ENCODE data around the gene HJURP.
A peak's percentile ranks its signal among the peaks of the same experiment; 100 is the strongest.

The HJURP gene

GRCh38 chr2:233851169-233851568 is 3.2 kb downstream of the HJURP start:
- H4K8ac ChIP-seq (ENCODE audit: low read depth, low read length) = no peak overlapping the region
- no peak overlapping the region for H2BK120ac ChIP-seq (ENCODE audit: low read depth, low read length)
- H2BK15ac ChIP-seq (ENCODE audit: low read length) = no peak overlapping the region
- no peak overlapping the region for H3K18ac ChIP-seq (ENCODE audit: low read length)
- no peak overlapping the region for H2AK5ac ChIP-seq (ENCODE audit: low read depth, low read length)
- no peaks in the 10 kb centered on the region for H3K9me3 ChIP-seq (replicated peaks in 1 of 2; ENCODE audit: control insufficient read depth in 2 of 2, insufficient read depth in 1 of 2, low read depth in 1 of 2, low read length in 2 of 2)
- no peak overlapping the region for H2AFZ ChIP-seq (ENCODE audit: low read length)
- no peak overlapping the region for H4K91ac ChIP-seq (ENCODE audit: low read depth, low read length, poor library complexity)
- H3K4me1 ChIP-seq (ENCODE audit: control insufficient read depth in 2 of 2, insufficient read depth in 1 of 2, low read depth in 1 of 2, low read length in 2 of 2) = peaks cover 5 to 14% of the 10 kb centered on the region in 2 donors
- no peak overlapping the region for H3K4me3 ChIP-seq (ENCODE audit: low read length in 2 of 2)
- H3K27ac ChIP-seq (replicated peaks; ENCODE audit: low read length) = no peak overlapping the region
- no peak overlapping the region for H2BK5ac ChIP-seq (ENCODE audit: low read length)
- WGBS, 2 donors (ENCODE audit: extremely low coverage in 2 of 2, insufficient read length in 2 of 2, insufficient replicate concordance in 1 of 2) = no CpG with 5 or more reads among the region's 6 CpGs
- H3K4ac ChIP-seq (ENCODE audit: low read length) = no peak overlapping the region
- H3K4me2 ChIP-seq (ENCODE audit: insufficient read depth, low read length, poor library complexity, severe bottlenecking) = no peak overlapping the region
- H3K9ac ChIP-seq (ENCODE audit: low read depth, low read length, poor library complexity) = no peak overlapping the region
- no peak for DNase-seq (ENCODE audit: low spot score)
- peaks cover 12% of the 10 kb centered on the region for H3K79me1 ChIP-seq (ENCODE audit: low read depth, low read length)
- no peak overlapping the region for H2BK12ac ChIP-seq (ENCODE audit: low read length)
- no peak overlapping the region for H3K14ac ChIP-seq (ENCODE audit: low read length)
- no peak overlapping the region for H3K23ac ChIP-seq (ENCODE audit: low read depth, low read length, poor library complexity)
- H3K27me3 ChIP-seq (ENCODE audit: control insufficient read depth in 3 of 3, insufficient read depth in 3 of 3, low read depth in 1 of 3, low read length in 3 of 3) = no peaks in the 10 kb centered on the region
- H3K36me3 ChIP-seq (replicated peaks in 1 of 2; ENCODE audit: control insufficient read depth in 2 of 2, insufficient read depth in 2 of 2, low read length in 2 of 2) = peaks cover 50 to 72% of the 10 kb centered on the region in 2 donors

GRCh38 chr2:233850745-233851144 is 3.6 kb downstream of the HJURP start:
- no peak overlapping the region for H2AK5ac ChIP-seq (ENCODE audit: low read depth, low read length)
- H3K27ac ChIP-seq (replicated peaks; ENCODE audit: low read length) = no peak overlapping the region
- H3K9ac ChIP-seq (ENCODE audit: low read depth, low read length, poor library complexity) = no peak overlapping the region
- no peaks in the 10 kb centered on the region for H3K27me3 ChIP-seq (ENCODE audit: control insufficient read depth in 3 of 3, insufficient read depth in 3 of 3, low read depth in 1 of 3, low read length in 3 of 3)
- no peak overlapping the region for H2BK12ac ChIP-seq (ENCODE audit: low read length)
- no peak for DNase-seq (ENCODE audit: low spot score)
- H3K4ac ChIP-seq (ENCODE audit: low read length) = no peak overlapping the region
- WGBS, 2 donors (ENCODE audit: extremely low coverage in 2 of 2, insufficient read length in 2 of 2, insufficient replicate concordance in 1 of 2) = no CpG with 5 or more reads among the region's 7 CpGs
- H3K9me3 ChIP-seq (replicated peaks in 1 of 2; ENCODE audit: control insufficient read depth in 2 of 2, insufficient read depth in 1 of 2, low read depth in 1 of 2, low read length in 2 of 2) = no peaks in the 10 kb centered on the region
- H3K36me3 ChIP-seq (replicated peaks in 1 of 2; ENCODE audit: control insufficient read depth in 2 of 2, insufficient read depth in 2 of 2, low read length in 2 of 2) = peaks cover 50 to 76% of the 10 kb centered on the region in 2 donors
- H3K14ac ChIP-seq (ENCODE audit: low read length) = no peak overlapping the region
- no peak overlapping the region for H2BK120ac ChIP-seq (ENCODE audit: low read depth, low read length)
- H3K23ac ChIP-seq (ENCODE audit: low read depth, low read length, poor library complexity) = no peak overlapping the region
- H3K18ac ChIP-seq (ENCODE audit: low read length) = no peak overlapping the region
- H4K91ac ChIP-seq (ENCODE audit: low read depth, low read length, poor library complexity) = no peak overlapping the region
- H4K8ac ChIP-seq (ENCODE audit: low read depth, low read length) = no peak overlapping the region
- H2BK5ac ChIP-seq (ENCODE audit: low read length) = no peak overlapping the region
- H2BK15ac ChIP-seq (ENCODE audit: low read length) = no peak overlapping the region
- H2AFZ ChIP-seq (ENCODE audit: low read length) = no peak overlapping the region
- H3K4me2 ChIP-seq (ENCODE audit: insufficient read depth, low read length, poor library complexity, severe bottlenecking) = no peak overlapping the region
- peaks cover 12% of the 10 kb centered on the region for H3K79me1 ChIP-seq (ENCODE audit: low read depth, low read length)
- H3K4me1 ChIP-seq (ENCODE audit: control insufficient read depth in 2 of 2, insufficient read depth in 1 of 2, low read depth in 1 of 2, low read length in 2 of 2) = peaks cover 5 to 14% of the 10 kb centered on the region in 2 donors
- H3K4me3 ChIP-seq (ENCODE audit: low read length in 2 of 2) = peak overlapping the region in 1 of 2 donors; percentile 13

- H2BK15ac ChIP-seq (ENCODE audit: low read length) = no peak overlapping the region
- H3K9me3 ChIP-seq (replicated peaks in 1 of 2; ENCODE audit: control insufficient read depth in 2 of 2, insufficient read depth in 1 of 2, low read depth in 1 of 2, low read length in 2 of 2) = no peaks in the 10 kb centered on the region
- no peak for DNase-seq (ENCODE audit: low spot score)
- no peak overlapping the region for H3K14ac ChIP-seq (ENCODE audit: low read length)
- H2AK5ac ChIP-seq (ENCODE audit: low read depth, low read length) = no peak overlapping the region
- no peak overlapping the region for H4K91ac ChIP-seq (ENCODE audit: low read depth, low read length, poor library complexity)
- no peak overlapping the region for H2BK120ac ChIP-seq (ENCODE audit: low read depth, low read length)
- H2BK12ac ChIP-seq (ENCODE audit: low read length) = no peak overlapping the region
- H3K36me3 ChIP-seq (replicated peaks in 1 of 2; ENCODE audit: control insufficient read depth in 2 of 2, insufficient read depth in 2 of 2, low read length in 2 of 2) = peaks cover 54 to 86% of the 10 kb centered on the region in 2 donors
- H3K4me2 ChIP-seq (ENCODE audit: insufficient read depth, low read length, poor library complexity, severe bottlenecking) = no peak overlapping the region
- no peak overlapping the region for H3K27ac ChIP-seq (replicated peaks; ENCODE audit: low read length)
- no peak overlapping the region for H3K9ac ChIP-seq (ENCODE audit: low read depth, low read length, poor library complexity)
- H2BK5ac ChIP-seq (ENCODE audit: low read length) = no peak overlapping the region
- no peak overlapping the region for H2AFZ ChIP-seq (ENCODE audit: low read length)
- no peak overlapping the region for H3K4me3 ChIP-seq (ENCODE audit: low read length in 2 of 2)
- H3K4ac ChIP-seq (ENCODE audit: low read length) = no peak overlapping the region
- H3K27me3 ChIP-seq (ENCODE audit: control insufficient read depth in 3 of 3, insufficient read depth in 3 of 3, low read depth in 1 of 3, low read length in 3 of 3) = no peaks in the 10 kb centered on the region
- H3K79me1 ChIP-seq (ENCODE audit: low read depth, low read length) = peaks cover 12% of the 10 kb centered on the region
- H4K8ac ChIP-seq (ENCODE audit: low read depth, low read length) = no peak overlapping the region
- H3K18ac ChIP-seq (ENCODE audit: low read length) = no peak overlapping the region
- no peak overlapping the region for H3K23ac ChIP-seq (ENCODE audit: low read depth, low read length, poor library complexity)
- H3K4me1 ChIP-seq (ENCODE audit: control insufficient read depth in 2 of 2, insufficient read depth in 1 of 2, low read depth in 1 of 2, low read length in 2 of 2) = peaks cover 2 to 14% of the 10 kb centered on the region in 2 donors
- WGBS, 2 donors (ENCODE audit: extremely low coverage in 2 of 2, insufficient read length in 2 of 2, insufficient replicate concordance in 1 of 2) = no CpG with 5 or more reads among the region's 13 CpGs
These were observed 4.6 kb downstream of the HJURP start for GRCh38 chr2:233849607-233850271.

GRCh38 chr2:233848276-233848675 is 6.1 kb downstream of the HJURP start:
- no peak overlapping the region for H2AK5ac ChIP-seq (ENCODE audit: low read depth, low read length)
- no peak overlapping the region for H4K91ac ChIP-seq (ENCODE audit: low read depth, low read length, poor library complexity)
- peaks cover 69 to 99% of the 10 kb centered on the region in 2 donors for H3K36me3 ChIP-seq (replicated peaks in 1 of 2; ENCODE audit: control insufficient read depth in 2 of 2, insufficient read depth in 2 of 2, low read length in 2 of 2)
- H3K79me1 ChIP-seq (ENCODE audit: low read depth, low read length) = peaks cover 12% of the 10 kb centered on the region
- no peak overlapping the region for H2BK12ac ChIP-seq (ENCODE audit: low read length)
- no peak overlapping the region for H3K27ac ChIP-seq (replicated peaks; ENCODE audit: low read length)
- H3K4ac ChIP-seq (ENCODE audit: low read length) = no peak overlapping the region
- H2BK120ac ChIP-seq (ENCODE audit: low read depth, low read length) = peak overlapping the region; percentile 1
- no peaks in the 10 kb centered on the region for H3K9me3 ChIP-seq (replicated peaks in 1 of 2; ENCODE audit: control insufficient read depth in 2 of 2, insufficient read depth in 1 of 2, low read depth in 1 of 2, low read length in 2 of 2)
- H3K4me1 ChIP-seq (ENCODE audit: control insufficient read depth in 2 of 2, insufficient read depth in 1 of 2, low read depth in 1 of 2, low read length in 2 of 2) = peaks cover 2 to 13% of the 10 kb centered on the region in 2 donors
- no peak overlapping the region for H3K18ac ChIP-seq (ENCODE audit: low read length)
- H3K23ac ChIP-seq (ENCODE audit: low read depth, low read length, poor library complexity) = no peak overlapping the region
- H3K4me3 ChIP-seq (ENCODE audit: low read length in 2 of 2) = no peak overlapping the region
- H3K27me3 ChIP-seq (ENCODE audit: control insufficient read depth in 3 of 3, insufficient read depth in 3 of 3, low read depth in 1 of 3, low read length in 3 of 3) = no peaks in the 10 kb centered on the region
- H2AFZ ChIP-seq (ENCODE audit: low read length) = no peak overlapping the region
- H2BK5ac ChIP-seq (ENCODE audit: low read length) = no peak overlapping the region
- no peak overlapping the region for H3K14ac ChIP-seq (ENCODE audit: low read length)
- H2BK15ac ChIP-seq (ENCODE audit: low read length) = no peak overlapping the region
- WGBS, 2 donors (ENCODE audit: extremely low coverage in 2 of 2, insufficient read length in 2 of 2, insufficient replicate concordance in 1 of 2) = no CpG with 5 or more reads among the region's 13 CpGs
- no peak overlapping the region for H4K8ac ChIP-seq (ENCODE audit: low read depth, low read length)
- H3K4me2 ChIP-seq (ENCODE audit: insufficient read depth, low read length, poor library complexity, severe bottlenecking) = no peak overlapping the region
- peak overlapping the region; percentile 2 for H3K9ac ChIP-seq (ENCODE audit: low read depth, low read length, poor library complexity)
- DNase-seq (ENCODE audit: low spot score) = no peak
